Loucy (cell line): ENCODE data around the gene ADISSP.

Experiments used
- H2AFZ ChIP-seq: fragments of 200-600 bp; sonication (generic); 2 replicates; pipeline ENCODE4 v1.6.0; 2016; ENCODE audit warnings: antibody characterized with exemption, mild to moderate bottlenecking, low read length, moderate library complexity
- H3F3A ChIP-seq: fragments of 200-600 bp; 2 replicates; pipeline ENCODE4 v1.6.0; 2016; ENCODE audit warnings: antibody characterized with exemption, low read depth, mild to moderate bottlenecking
- H3K27me3 ChIP-seq: fragments of 200-600 bp; sonication (generic); 2 replicates; pipeline ENCODE4 v1.6.1; 2014; ENCODE audit warnings: low read length, mild to moderate bottlenecking; ENCODE audit not compliant: insufficient read depth, poor library complexity, severe bottlenecking
- H3K36me3 ChIP-seq: fragments of 200-600 bp; sonication (generic); 2 replicates; pipeline ENCODE4 v1.6.1; 2016; ENCODE audit warnings: low read length; ENCODE audit not compliant: insufficient read depth
- H3K4me1 ChIP-seq: fragments of 200-600 bp; sonication (generic); 2 replicates; pipeline ENCODE4 v1.5.1; 2014; ENCODE audit warnings: low read length, mild to moderate bottlenecking; ENCODE audit not compliant: insufficient read depth, poor library complexity, severe bottlenecking
- H3K4me2 ChIP-seq: fragments of 200-600 bp; sonication (generic); 2 replicates; pipeline ENCODE4 v1.6.0; 2014; ENCODE audit warnings: antibody characterized with exemption, low read length, low read depth, mild to moderate bottlenecking; ENCODE audit not compliant: poor library complexity, severe bottlenecking
- H3K4me3 ChIP-seq: fragments of 200-600 bp; sonication (generic); 2 replicates; pipeline ENCODE4 v1.5.1; 2014; ENCODE audit warnings: low read length, mild to moderate bottlenecking, mixed read lengths; ENCODE audit not compliant: poor library complexity, severe bottlenecking
- H3K79me2 ChIP-seq: fragments of 200-600 bp; sonication (generic); 2 replicates; pipeline ENCODE4 v1.6.1; 2014; ENCODE audit warnings: low read length; ENCODE audit not compliant: insufficient read depth
- H3K9ac ChIP-seq: fragments of 200-600 bp; sonication (generic); 2 replicates; pipeline ENCODE4 v1.6.0; 2014; ENCODE audit warnings: mild to moderate bottlenecking, low read depth, low read length, moderate library complexity; ENCODE audit not compliant: poor library complexity, severe bottlenecking
- H3K9me2 ChIP-seq: fragments of 200-600 bp; sonication (generic); replicated peaks from 2 replicates; pipeline ENCODE4 v1.6.1; 2016; ENCODE audit warnings: low read depth, low read length, mixed read lengths
- H3K9me3 ChIP-seq: fragments of 200-600 bp; sonication (generic); 2 replicates; pipeline ENCODE4 v1.6.1; 2014; ENCODE audit warnings: mild to moderate bottlenecking, antibody characterized with exemption, low read length, low read depth; ENCODE audit not compliant: insufficient read depth
- H4K20me1 ChIP-seq: fragments of 200-600 bp; sonication (generic); 2 replicates; pipeline ENCODE4 v1.6.0; 2014; ENCODE audit warnings: antibody characterized with exemption, low read length, mild to moderate bottlenecking; ENCODE audit not compliant: insufficient read depth, poor library complexity, severe bottlenecking
- EZH2phosphoT487 ChIP-seq: fragments of 200-600 bp; IDR thresholded peaks from 2 replicates; pipeline ENCODE4 v1.6.1; 2018; ENCODE audit warnings: antibody characterized with exemption, mild to moderate bottlenecking, moderate library complexity, borderline replicate concordance
- TF ChIP-seq, protein P1 (sequence below): fragments of 200-600 bp; sonication (generic); conservative IDR thresholded peaks from 2 replicates; pipeline ENCODE4 v1.5.1; 2014; ENCODE audit warnings: mild to moderate bottlenecking, antibody characterized with exemption, low read length

The ADISSP gene

GRCh38 chr20:3705491-3705969, 62.0 kb downstream of the ADISSP start:
- no peaks in the 10 kb centered on the region for H3F3A ChIP-seq
- TF ChIP-seq EZH2phosphoT487 = no peak
- TF ChIP-seq, protein P1, sequence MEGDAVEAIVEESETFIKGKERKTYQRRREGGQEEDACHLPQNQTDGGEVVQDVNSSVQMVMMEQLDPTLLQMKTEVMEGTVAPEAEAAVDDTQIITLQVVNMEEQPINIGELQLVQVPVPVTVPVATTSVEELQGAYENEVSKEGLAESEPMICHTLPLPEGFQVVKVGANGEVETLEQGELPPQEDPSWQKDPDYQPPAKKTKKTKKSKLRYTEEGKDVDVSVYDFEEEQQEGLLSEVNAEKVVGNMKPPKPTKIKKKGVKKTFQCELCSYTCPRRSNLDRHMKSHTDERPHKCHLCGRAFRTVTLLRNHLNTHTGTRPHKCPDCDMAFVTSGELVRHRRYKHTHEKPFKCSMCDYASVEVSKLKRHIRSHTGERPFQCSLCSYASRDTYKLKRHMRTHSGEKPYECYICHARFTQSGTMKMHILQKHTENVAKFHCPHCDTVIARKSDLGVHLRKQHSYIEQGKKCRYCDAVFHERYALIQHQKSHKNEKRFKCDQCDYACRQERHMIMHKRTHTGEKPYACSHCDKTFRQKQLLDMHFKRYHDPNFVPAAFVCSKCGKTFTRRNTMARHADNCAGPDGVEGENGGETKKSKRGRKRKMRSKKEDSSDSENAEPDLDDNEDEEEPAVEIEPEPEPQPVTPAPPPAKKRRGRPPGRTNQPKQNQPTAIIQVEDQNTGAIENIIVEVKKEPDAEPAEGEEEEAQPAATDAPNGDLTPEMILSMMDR = no peak
- H3K79me2 ChIP-seq = no peaks in the 10 kb centered on the region
- H3K36me3 ChIP-seq = no peaks in the 10 kb centered on the region
- H3K9me2 ChIP-seq = no peaks in the 10 kb centered on the region
- H2AFZ ChIP-seq = no peak overlapping the region
- no peaks in the 10 kb centered on the region for H4K20me1 ChIP-seq
- no peaks in the 10 kb centered on the region for H3K9me3 ChIP-seq
- no peak overlapping the region for H3K4me2 ChIP-seq
- no peak overlapping the region for H3K4me3 ChIP-seq
- no peak overlapping the region for H3K9ac ChIP-seq
- peaks cover 3% of the 10 kb centered on the region for H3K4me1 ChIP-seq
- H3K27me3 ChIP-seq = no peaks in the 10 kb centered on the region

DNA sequence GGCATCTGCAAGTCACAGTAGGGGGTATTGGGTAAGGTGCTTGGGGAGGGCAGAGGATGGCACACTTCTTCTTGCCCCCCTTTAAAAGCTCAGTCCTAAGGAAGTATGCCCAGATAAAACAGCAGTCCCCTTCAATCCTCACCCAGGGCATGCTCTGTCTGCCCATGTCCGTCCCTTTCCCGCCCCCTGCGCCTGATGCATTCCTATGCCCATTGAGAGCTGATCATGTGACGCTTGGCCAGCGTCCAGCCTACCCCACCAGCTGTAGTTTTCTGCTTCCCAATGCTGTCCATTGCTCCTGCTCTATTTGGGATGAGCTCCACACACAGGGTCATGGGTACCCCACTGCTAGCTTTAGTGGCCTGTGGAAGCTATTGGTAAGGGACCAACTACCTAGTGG, 63.5 kb downstream of the ADISSP start:
- TF ChIP-seq EZH2phosphoT487 = no peak
- TF ChIP-seq, protein P1 = no peak
- H4K20me1 ChIP-seq = no peaks in the 10 kb centered on the region
- no peak overlapping the region for H3K4me2 ChIP-seq
- no peak overlapping the region for H3K9ac ChIP-seq
- H3K27me3 ChIP-seq = no peaks in the 10 kb centered on the region
- no peaks in the 10 kb centered on the region for H3K9me2 ChIP-seq
- H3K79me2 ChIP-seq = no peaks in the 10 kb centered on the region
- H3K9me3 ChIP-seq = no peaks in the 10 kb centered on the region
- no peak overlapping the region for H2AFZ ChIP-seq
- no peaks in the 10 kb centered on the region for H3K4me1 ChIP-seq
- no peak overlapping the region for H3K4me3 ChIP-seq
- no peaks in the 10 kb centered on the region for H3F3A ChIP-seq
- H3K36me3 ChIP-seq = no peaks in the 10 kb centered on the region
